SK-N-SH (cell line): ENCODE data around the gene EBF4. TPM values are rescaled to one million over a fixed set of nuclear protein-coding genes. Genes with fewer than 3 reads are reported as not detected.

Source experiments
- CTCF ChIA-PET: fragments of 300-600, 350-600 bp; formaldehyde crosslinking; extraction: SDS; loops from one replicate; lab custom pipeline; 2021; lab: Yijun Ruan, JAX
- POLR2A ChIA-PET: fragments of 350-600 bp; sonication (Branson Sonifier 250); formaldehyde crosslinking; extraction: SDS; loops from one replicate; lab custom pipeline; 2020; ENCODE audit warnings: antibody characterized with exemption, inconsistent platforms; lab: Yijun Ruan, JAX
- DNase-seq: peaks from one replicate; pipeline ENCODE4 v3.0.0; 2012
- H2AFZ ChIP-seq: fragments of 200-600 bp; sonication (generic); 2 replicates; pipeline ENCODE4 v1.8.1; 2016; ENCODE audit warnings: antibody characterized with exemption, mild to moderate bottlenecking, low read depth
- H3F3A ChIP-seq: fragments of 200-600 bp; sonication (generic); replicated peaks from 2 replicates; pipeline ENCODE3; 2016; ENCODE audit warnings: antibody characterized with exemption, mild to moderate bottlenecking; ENCODE audit not compliant: insufficient read depth
- H3K27ac ChIP-seq, 2 experiments: fragments of 200-500 bp in 1 of 2; fragments of 200-600 bp in 1 of 2; sonication (Bioruptor generic) in 1 of 2; sonication (generic), shearing (Covaris generic) in 1 of 2; 2 replicates each; pipeline versions ENCODE4 v1.5.1 to v1.6.1; 2014 to 2016; ENCODE audit warnings: low read depth in 2 of 2, inconsistent platforms in 1 of 2, low read length in 1 of 2, mild to moderate bottlenecking in 1 of 2, mixed read lengths in 1 of 2
- H3K27me3 ChIP-seq: fragments of 200-600 bp; sonication (generic), shearing (Covaris generic); 2 replicates; pipeline ENCODE4 v1.6.1; 2016; ENCODE audit warnings: mixed run types; ENCODE audit not compliant: insufficient read depth
- H3K36me3 ChIP-seq, 2 experiments: fragments of 200-500 bp in 1 of 2; fragments of 200-600 bp in 1 of 2; sonication (Bioruptor generic) in 1 of 2; sonication (generic) in 1 of 2; replicated peaks in 1 of 2; 2 replicates each; pipeline versions ENCODE3 to v1.5.1; 2014 to 2016; ENCODE audit warnings: low read length in 1 of 2, mild to moderate bottlenecking in 1 of 2; ENCODE audit not compliant: insufficient read depth in 2 of 2, control insufficient read depth in 1 of 2
- H3K4me1 ChIP-seq, 2 experiments: fragments of 200-500 bp in 1 of 2; fragments of 200-600 bp in 1 of 2; sonication (Bioruptor generic) in 1 of 2; sonication (generic), shearing (Covaris generic) in 1 of 2; 2 replicates each; pipeline versions ENCODE4 v1.5.1 to v1.6.1; 2014 to 2016; ENCODE audit warnings: low read depth in 1 of 2, low read length in 1 of 2, mixed run types in 1 of 2; ENCODE audit not compliant: insufficient read depth in 2 of 2, control insufficient read depth in 1 of 2
- H3K4me2 ChIP-seq: fragments of 200-600 bp; sonication (generic), shearing (Covaris generic); 2 replicates; pipeline ENCODE4 v1.6.1; 2017; ENCODE audit warnings: mixed run types
- H3K4me3 ChIP-seq, 2 experiments: fragments of 200-500 bp in 1 of 2; fragments of 200-600 bp in 1 of 2; sonication (Bioruptor generic) in 1 of 2; sonication (generic), shearing (Covaris generic) in 1 of 2; 2 replicates each; pipeline versions ENCODE4 v1.5.1 to v1.8.1; 2014 to 2016; ENCODE audit warnings: low read depth in 2 of 2, inconsistent platforms in 1 of 2, low read length in 1 of 2, mild to moderate bottlenecking in 1 of 2, mixed read lengths in 1 of 2, moderate library complexity in 1 of 2
- H3K79me2 ChIP-seq: fragments of 200-600 bp; sonication (generic); 2 replicates; pipeline ENCODE4 v1.8.1; 2017; ENCODE audit warnings: mild to moderate bottlenecking; ENCODE audit not compliant: insufficient read depth
- H3K9ac ChIP-seq: fragments of 200-600 bp; sonication (generic); 2 replicates; pipeline ENCODE4 v1.6.1; 2017; ENCODE audit warnings: mixed run types
- H3K9me2 ChIP-seq: fragments of 200-600 bp; sonication (generic); 2 replicates; pipeline ENCODE4 v1.6.1; 2017; ENCODE audit warnings: mixed run types
- H3K9me3 ChIP-seq: fragments of 200-600 bp; sonication (generic); 2 replicates; pipeline ENCODE4 v1.6.1; 2017; ENCODE audit warnings: mixed run types, mild to moderate bottlenecking, moderate library complexity
- H4K20me1 ChIP-seq: fragments of 200-600 bp; sonication (generic); 2 replicates; pipeline ENCODE4 v1.6.1; 2017; ENCODE audit warnings: mild to moderate bottlenecking, mixed run types; ENCODE audit not compliant: insufficient read depth
- CTCF ChIP-seq: fragments of 200-600 bp; sonication (generic); IDR thresholded peaks from 2 replicates; pipeline ENCODE4 v1.6.1; 2017; ENCODE audit warnings: antibody characterized with exemption, mild to moderate bottlenecking, moderate library complexity
- ELF1 ChIP-seq: IDR thresholded peaks from 2 replicates; pipeline ENCODE4 v1.4.0; 2012
- EZH2phosphoT487 ChIP-seq: fragments of 200-600 bp; sonication (generic); IDR thresholded peaks from 2 replicates; pipeline ENCODE4 v1.6.1; 2017; ENCODE audit warnings: low read depth, mixed run types, mild to moderate bottlenecking, antibody characterized with exemption, moderate library complexity, borderline replicate concordance
- IRF3 ChIP-seq: fragments of 150-350 bp; IDR thresholded peaks from 2 replicates; pipeline ENCODE4 v1.6.1; 2016; ENCODE audit warnings: mild to moderate bottlenecking, low read depth, low read length
- JUND ChIP-seq: IDR thresholded peaks from 2 replicates; pipeline ENCODE4 v1.4.0; 2012
- MEF2A ChIP-seq: IDR thresholded peaks from 2 replicates; pipeline ENCODE4 v1.4.0; 2012; ENCODE audit warnings: low read depth, borderline replicate concordance
- NFIC ChIP-seq: IDR thresholded peaks from 2 replicates; pipeline ENCODE4 v1.4.0; 2012; ENCODE audit warnings: borderline replicate concordance
- NRF1 ChIP-seq: IDR thresholded peaks from 2 replicates; pipeline ENCODE4 v1.6.1; 2012; ENCODE audit warnings: low read depth, mild to moderate bottlenecking, low read length
- PBX3 ChIP-seq: IDR thresholded peaks from 2 replicates; pipeline ENCODE4; 2012
- TAF1 ChIP-seq: IDR thresholded peaks from 2 replicates; pipeline ENCODE4 v1.6.1; 2012; ENCODE audit warnings: low read depth, mild to moderate bottlenecking, low read length, moderate library complexity, borderline replicate concordance
- USF1 ChIP-seq: IDR thresholded peaks from 2 replicates; pipeline ENCODE4 v1.4.0; 2012; ENCODE audit warnings: low read depth, borderline replicate concordance
- USF2 ChIP-seq: fragments of 150-350 bp; IDR thresholded peaks from 2 replicates; pipeline ENCODE4 v1.6.1; 2017; ENCODE audit warnings: antibody characterized with exemption, low read length, low read depth, borderline replicate concordance
- ZBTB33 ChIP-seq: IDR thresholded peaks from 2 replicates; pipeline ENCODE4 v1.4.0; 2012; ENCODE audit warnings: low read depth, borderline replicate concordance
- WGBS: methylation state at CpG from one replicate; pipeline ENCODE4 v1.1.6; 2017; ENCODE audit warnings: low lambda C conversion rate; 5-methylcytosine and 5-hydroxymethylcytosine counted together
- polyA plus RNA-seq, 3 experiments: library from polyadenylated mRNA; depleted of rRNA; stranded (reverse); fragments of >200 nt; gene quantifications; 2 replicates each; pipeline ENCODE4 v1.2.3, GENCODE V29; 2012

EBF4 gene
- polyA plus RNA-seq, 1 of the 3 experiments (the other 2 are of a cell fraction): 20.6 TPM

GRCh38 chr20:2797136-2797983 is 104.8 kb downstream of the EBF4 start:
- Histone ChIP-seq H2AFZ (no peak overlapping the region), H3K79me2 (no peaks in the 10 kb centered on the region), H3K9ac (no peak overlapping the region), H3K4me2 (no peak overlapping the region), H4K20me1 (no peaks in the 10 kb centered on the region), H3K27me3 (no peaks in the 10 kb centered on the region), H3K27ac (no peak overlapping the region), H3K36me3 (peaks cover 0 to 19% of the 10 kb centered on the region in 2 experiments), H3K9me3 (no peaks in the 10 kb centered on the region), H3K4me3 (no peak overlapping the region), H3F3A (no peaks in the 10 kb centered on the region), H3K4me1 (peaks cover 0 to 14% of the 10 kb centered on the region in 2 experiments; a peak in 1 of 4 replicates), H3K9me2 (no peaks in the 10 kb centered on the region)
- ChIA-PET CTCF (interaction anchor here (1.7 kb wide), 1 partner anchor 203 kb away, joined by 6 read pairs; no protein-coding TSS in a partner anchor), POLR2A (no interaction called here)
- no peak for DNase-seq
- WGBS: 77% methylated on average over 5 of the region's 16 CpGs
- no peak for TF ChIP-seq MEF2A
- TF ChIP-seq JUND: no peak
- TF ChIP-seq EZH2phosphoT487: no peak
- no peak for TF ChIP-seq NFIC
- no peak for TF ChIP-seq ZBTB33
- no peak for TF ChIP-seq USF1
- TF ChIP-seq ELF1: no peak
- TF ChIP-seq USF2: no peak
- no peak for TF ChIP-seq PBX3
- TF ChIP-seq TAF1: no peak
- no peak for TF ChIP-seq NRF1
- TF ChIP-seq CTCF: no peak
- TF ChIP-seq IRF3: no peak
